CD14-positive monocyte (primary cell): ENCODE measurements around the gene STXBP2. TPM values are rescaled to one million over a fixed set of nuclear protein-coding genes. Genes with fewer than 3 reads are reported as not detected.

ENCODE experiments used
- DNase-seq, 3 donors: peaks; one replicate each; pipeline ENCODE4 v3.0.0-alpha.2; 2011 to 2022
- H2AFZ ChIP-seq: 2 replicates; pipeline ENCODE4 v1.6.0; 2012; ENCODE audit warnings: mild to moderate bottlenecking, low read depth, low read length, inconsistent platforms; ENCODE audit not compliant: insufficient read depth, poor library complexity, severe bottlenecking
- H3K27ac ChIP-seq, 2 donors: 1 replicate in 1 of 2; 2 replicates in 1 of 2; pipeline ENCODE4 v1.5.1; 2012 to 2013; ENCODE audit warnings: low read length in 2 of 2, control low read depth in 1 of 2, inconsistent platforms in 1 of 2, low read depth in 1 of 2, mild to moderate bottlenecking in 1 of 2
- H3K27me3 ChIP-seq, 2 donors: one replicate each; pipeline versions ENCODE4 v1.6.0 to v1.6.1; 2011 to 2013; ENCODE audit warnings: low read length in 2 of 2; ENCODE audit not compliant: control insufficient read depth in 2 of 2, insufficient read depth in 2 of 2
- H3K36me3 ChIP-seq, 2 donors: replicated peaks in 1 of 2; 1 replicate in 1 of 2; 2 replicates in 1 of 2; pipeline versions ENCODE4 v1.5.1 to v1.6.1; 2012 to 2013; ENCODE audit warnings: low read length in 2 of 2, control low read depth in 1 of 2, inconsistent platforms in 1 of 2, mild to moderate bottlenecking in 1 of 2; ENCODE audit not compliant: insufficient read depth in 2 of 2, control insufficient read depth in 1 of 2
- H3K4me1 ChIP-seq, 2 donors: 1 replicate in 1 of 2; 2 replicates in 1 of 2; pipeline versions ENCODE4 v1.5.1 to v1.6.1; 2012 to 2013; ENCODE audit warnings: low read length in 2 of 2, control low read depth in 1 of 2, inconsistent platforms in 1 of 2, mild to moderate bottlenecking in 1 of 2, moderate library complexity in 1 of 2; ENCODE audit not compliant: insufficient read depth in 2 of 2, control insufficient read depth in 1 of 2
- H3K4me2 ChIP-seq: replicated peaks from 2 replicates; pipeline ENCODE3; 2012; ENCODE audit warnings: low read length, moderate library complexity, mild to moderate bottlenecking; ENCODE audit not compliant: poor library complexity, severe bottlenecking; ENCODE audit errors: extremely low read depth
- H3K4me3 ChIP-seq, 3 experiments: fragments of 200-600 bp in 1 of 3; sonication (generic) in 1 of 3; replicated peaks in 1 of 3; 1 replicate in 2 of 3; 2 replicates in 1 of 3; pipeline ENCODE4 v1.5.1; 2011 to 2013; ENCODE audit warnings: low read length in 3 of 3, mild to moderate bottlenecking in 3 of 3, control low read depth in 2 of 3, low read depth in 2 of 3, inconsistent platforms in 1 of 3, moderate library complexity in 1 of 3
- H3K79me2 ChIP-seq: 2 replicates; pipeline ENCODE4 v1.6.0; 2012; ENCODE audit warnings: mild to moderate bottlenecking, control low read depth, inconsistent platforms, low read length, moderate library complexity; ENCODE audit not compliant: insufficient read depth
- H3K9ac ChIP-seq: 2 replicates; pipeline ENCODE4 v1.6.0; 2017; ENCODE audit warnings: low read length, mild to moderate bottlenecking; ENCODE audit not compliant: insufficient read depth, poor library complexity, severe bottlenecking
- H3K9me3 ChIP-seq, 2 donors: replicated peaks in 1 of 2; 1 replicate in 1 of 2; 2 replicates in 1 of 2; pipeline versions ENCODE4 v1.5.1 to v1.6.1; 2012 to 2013; ENCODE audit warnings: low read length in 2 of 2, control low read depth in 1 of 2; ENCODE audit not compliant: control insufficient read depth in 1 of 2, insufficient read depth in 1 of 2
- H4K20me1 ChIP-seq: 2 replicates; pipeline ENCODE4 v1.6.0; 2012; ENCODE audit warnings: mild to moderate bottlenecking, low read length, control low read depth, moderate library complexity; ENCODE audit not compliant: insufficient read depth
- H3K27ac Mint-ChIP-seq, 7 donors: one replicate each; pipeline ENCODE4 v1.8.0; 2020; ENCODE audit warnings: mild to moderate bottlenecking in 7 of 7, mixed read lengths in 7 of 7, moderate library complexity in 6 of 7, inconsistent platforms in 2 of 7
- H3K27me3 Mint-ChIP-seq, 3 donors: one replicate each; pipeline ENCODE4 v1.8.0; 2021 to 2022; ENCODE audit warnings: low read depth in 3 of 3, mild to moderate bottlenecking in 3 of 3, mixed read lengths in 3 of 3, moderate library complexity in 3 of 3, inconsistent platforms in 1 of 3
- H3K36me3 Mint-ChIP-seq, 2 donors: one replicate each; pipeline ENCODE4 v1.8.0; 2020; ENCODE audit warnings: mixed read lengths in 2 of 2, inconsistent platforms in 1 of 2, mild to moderate bottlenecking in 1 of 2
- H3K4me1 Mint-ChIP-seq: one replicate; pipeline ENCODE4 v1.8.0; 2020; ENCODE audit warnings: mild to moderate bottlenecking, mixed read lengths
- H3K4me3 Mint-ChIP-seq, 2 donors: one replicate each; pipeline ENCODE4 v1.8.0; 2020; ENCODE audit warnings: mild to moderate bottlenecking in 2 of 2, mixed read lengths in 2 of 2, moderate library complexity in 1 of 2
- H3K9me3 Mint-ChIP-seq, 7 donors: one replicate each; pipeline ENCODE4 v1.8.0; 2020 to 2022; ENCODE audit warnings: mixed read lengths in 7 of 7, mild to moderate bottlenecking in 6 of 7, moderate library complexity in 6 of 7, inconsistent platforms in 2 of 7
- CTCF ChIP-seq: fragments of 200-600 bp; IDR thresholded peaks from one replicate; pipeline ENCODE4 v1.8.0; 2022; ENCODE audit warnings: antibody characterized with exemption, mild to moderate bottlenecking
- WGBS: methylation state at CpG from one replicate; pipeline ENCODE4 v1.1.5; 2013; ENCODE audit warnings: missing lambda C conversion rate; ENCODE audit not compliant: insufficient coverage; 5-methylcytosine and 5-hydroxymethylcytosine counted together
- intact Hi-C, 2 donors: fragments of 100-400 bp; cut with micrococcal nuclease; formaldehyde crosslinking; loops; one replicate each; pipeline versions ENCODE4 v1.15.0 to v1.15.1; 2023
- polyA plus RNA-seq, 3 donors: library from polyadenylated mRNA; depleted of rRNA in 1 of 3; unstranded in 2 of 3; stranded (reverse) in 1 of 3; fragments of 300-500 nt in 2 of 3; fragments of >200 nt in 1 of 3; fragmentation: Illumina TruSeq in 2 of 3; gene quantifications; 1 replicate in 2 of 3; 2 replicates in 1 of 3; pipeline ENCODE4 v1.2.3, GENCODE V29; 2012 to 2021

Gene STXBP2
- polyA plus RNA-seq, 3 donors: 249 to 846 (median 327) TPM

- Mint-ChIP-seq H3K36me3 (peaks cover 43 to 61% of the 10 kb centered on the region in 2 donors), H3K27me3 (peaks cover 0 to 2% (median 1%) of the 10 kb centered on the region in 3 donors), H3K27ac (no peak overlapping the region), H3K9me3 (peaks cover 0 to 2% (median 0%) of the 10 kb centered on the region in 7 donors), H3K4me1 (peaks cover 64% of the 10 kb centered on the region), H3K4me3 (no peak overlapping the region)
- Histone ChIP-seq H4K20me1 (peaks cover 71% of the 10 kb centered on the region), H3K27ac (no peak overlapping the region), H3K9me3 (no peaks in the 10 kb centered on the region), H3K4me1 (peaks cover 56 to 72% of the 10 kb centered on the region in 2 donors), H3K4me2 (no peak overlapping the region), H3K79me2 (peaks cover 80% of the 10 kb centered on the region), H3K4me3 (no peak overlapping the region), H3K27me3 (no peaks in the 10 kb centered on the region), H3K9ac (no peak overlapping the region), H3K36me3 (peaks cover 41 to 57% of the 10 kb centered on the region in 2 donors), H2AFZ (no peak overlapping the region)
- no peak for DNase-seq
- WGBS: 98% methylated on average over 13 of the region's 13 CpGs
- no peak for TF ChIP-seq CTCF
- intact Hi-C loops: loop anchor here (5.0 to 10.0 kb wide), 3 partner anchors 37 to 265 kb away; partner anchors contain the start of genes MAP2K7 (in 1 of the 2), MCEMP1 (in 1 of the 2) and TRAPPC5 (in 1 of the 2)
These were observed 3.0 kb downstream of the STXBP2 start for GRCh38 chr19:7639863-7640348.

GRCh38 chr19:7640803-7641202 lies 3.9 kb downstream of the STXBP2 start:
- Histone ChIP-seq H3K27me3 (no peaks in the 10 kb centered on the region), H3K4me3 (no peak overlapping the region), H3K36me3 (peaks cover 41 to 60% of the 10 kb centered on the region in 2 donors), H4K20me1 (peaks cover 76% of the 10 kb centered on the region), H3K4me2 (no peak overlapping the region), H3K9me3 (no peaks in the 10 kb centered on the region), H3K9ac (no peak overlapping the region), H3K27ac (no peak overlapping the region), H2AFZ (no peak overlapping the region), H3K4me1 (peaks cover 65 to 80% of the 10 kb centered on the region in 2 donors), H3K79me2 (peaks cover 89% of the 10 kb centered on the region)
- Mint-ChIP-seq H3K4me1 (peaks cover 66% of the 10 kb centered on the region), H3K36me3 (peaks cover 46 to 68% of the 10 kb centered on the region in 2 donors), H3K27ac (no peak overlapping the region), H3K9me3 (peaks cover 0 to 2% (median 0%) of the 10 kb centered on the region in 7 donors), H3K27me3 (peaks cover 0 to 1% (median 0%) of the 10 kb centered on the region in 3 donors), H3K4me3 (no peak overlapping the region)
- no peak for TF ChIP-seq CTCF
- intact Hi-C loops: no loop called here
- DNase-seq: no peak
- WGBS: 100% methylated on average over 5 of the region's 11 CpGs
